ENCODE results near the gene PRELID2. TPM values are rescaled to one million over a fixed set of nuclear protein-coding genes. Genes with fewer than 3 reads are reported as not detected.
A peak's percentile ranks its signal among the peaks of the same experiment; 100 is the strongest.

Gene PRELID2
- 18.3 to 23.0 TPM (median 19.9 TPM) in 3 replicates for total RNA-seq

DNA sequence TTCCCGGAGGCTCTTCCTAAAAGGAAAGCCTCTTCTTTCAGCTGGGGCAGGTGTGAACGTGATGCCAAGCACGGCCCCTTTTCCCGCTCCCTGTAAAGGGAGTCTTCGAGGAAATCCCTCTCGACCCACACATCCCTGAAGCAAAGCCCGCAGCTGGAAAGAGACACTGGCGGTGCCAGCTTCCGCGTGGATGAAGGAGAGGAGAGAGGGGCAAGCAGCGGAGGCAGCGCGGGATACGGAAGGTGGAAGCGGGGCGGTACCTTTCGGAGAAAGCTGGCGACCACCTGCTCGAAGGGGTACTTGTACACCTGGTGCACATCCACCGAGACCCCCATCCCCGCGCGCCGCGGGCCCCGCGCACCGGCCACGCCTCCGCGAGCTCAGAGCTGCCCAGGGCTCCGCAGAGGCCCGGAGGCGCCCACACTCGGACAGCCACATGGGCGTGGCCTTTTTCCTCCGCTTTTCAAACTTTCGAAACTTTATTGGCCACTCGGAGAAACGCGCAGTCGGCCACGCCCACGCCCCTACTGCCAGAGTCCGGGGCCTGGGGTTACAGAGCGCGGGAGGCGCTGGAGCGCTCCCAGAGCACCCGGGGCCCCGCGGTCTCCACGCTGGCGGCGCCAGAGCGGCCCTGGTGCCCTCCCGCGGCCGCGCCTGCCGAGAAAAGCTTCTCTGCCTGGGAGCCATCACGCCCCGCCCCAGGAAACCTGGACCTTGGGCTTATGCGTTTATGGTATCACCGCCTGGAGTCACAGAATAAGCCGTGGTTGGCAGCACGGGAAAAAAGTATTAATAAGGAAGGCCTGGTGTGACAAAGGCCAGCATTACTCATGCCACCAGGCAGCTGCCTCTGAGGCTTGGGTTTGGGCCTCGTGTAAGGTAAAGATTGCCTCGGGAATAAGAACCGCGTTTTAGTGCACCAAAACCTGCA, at the start of gene PRELID2:
Gene PRELID2 (minus strand): TSS at position 426 of the 931 bp plus-strand sequence. CDS start 91 bp downstream, at position 335.
- Mint-ChIP-seq H3K4me3 (peak within 1 kb of the TSS; percentile 72), H3K4me1 (peaks cover 26% of the 10 kb centered on the region), H3K36me3 (no peaks in the 10 kb centered on the region), H3K27me3 (ENCODE audit: low read depth) (no peaks in the 10 kb centered on the region), H3K27ac (peak within 1 kb of the TSS; percentile 66), H3K9me3 (peaks cover 3% of the 10 kb centered on the region)
- DNase-seq (ENCODE audit: low spot score in 2 of 2, unreplicated experiment in 2 of 2): peak; percentile 62 to 83
- TF ChIP-seq, protein P1, sequence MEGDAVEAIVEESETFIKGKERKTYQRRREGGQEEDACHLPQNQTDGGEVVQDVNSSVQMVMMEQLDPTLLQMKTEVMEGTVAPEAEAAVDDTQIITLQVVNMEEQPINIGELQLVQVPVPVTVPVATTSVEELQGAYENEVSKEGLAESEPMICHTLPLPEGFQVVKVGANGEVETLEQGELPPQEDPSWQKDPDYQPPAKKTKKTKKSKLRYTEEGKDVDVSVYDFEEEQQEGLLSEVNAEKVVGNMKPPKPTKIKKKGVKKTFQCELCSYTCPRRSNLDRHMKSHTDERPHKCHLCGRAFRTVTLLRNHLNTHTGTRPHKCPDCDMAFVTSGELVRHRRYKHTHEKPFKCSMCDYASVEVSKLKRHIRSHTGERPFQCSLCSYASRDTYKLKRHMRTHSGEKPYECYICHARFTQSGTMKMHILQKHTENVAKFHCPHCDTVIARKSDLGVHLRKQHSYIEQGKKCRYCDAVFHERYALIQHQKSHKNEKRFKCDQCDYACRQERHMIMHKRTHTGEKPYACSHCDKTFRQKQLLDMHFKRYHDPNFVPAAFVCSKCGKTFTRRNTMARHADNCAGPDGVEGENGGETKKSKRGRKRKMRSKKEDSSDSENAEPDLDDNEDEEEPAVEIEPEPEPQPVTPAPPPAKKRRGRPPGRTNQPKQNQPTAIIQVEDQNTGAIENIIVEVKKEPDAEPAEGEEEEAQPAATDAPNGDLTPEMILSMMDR (IDR thresholded peaks at IDR 0.05; ENCODE audit: unreplicated experiment): no peak

DNA sequence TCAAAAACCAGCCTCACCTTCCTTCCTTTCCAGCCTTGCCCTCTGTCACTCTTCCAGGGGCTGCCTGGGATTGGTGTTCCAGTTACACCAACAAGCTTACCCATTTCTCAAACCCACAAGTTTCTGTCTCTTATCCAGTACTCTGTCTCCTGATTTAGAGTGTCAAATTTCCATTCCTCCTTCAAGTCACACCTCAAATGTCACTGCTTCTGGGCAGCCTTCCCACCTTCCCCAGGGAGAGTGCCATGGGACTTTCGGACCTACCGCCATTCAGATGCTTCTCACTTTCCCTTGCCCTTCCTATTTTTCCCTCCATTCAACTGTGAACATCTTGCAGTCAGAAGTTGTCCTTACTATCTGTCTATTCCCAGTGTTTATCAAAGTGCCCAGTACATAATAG, 39.6 kb upstream of the PRELID2 start:
- TF ChIP-seq, protein P1 (IDR thresholded peaks at IDR 0.05; ENCODE audit: unreplicated experiment): no peak
- H3K4me3 Mint-ChIP-seq: no peak overlapping the region
- peaks cover 12% of the 10 kb centered on the region for H3K9me3 Mint-ChIP-seq
- no peak overlapping the region for H3K27ac Mint-ChIP-seq
- H3K4me1 Mint-ChIP-seq: no peaks in the 10 kb centered on the region
- no peak for DNase-seq (ENCODE audit: low spot score in 2 of 2, unreplicated experiment in 2 of 2)
- H3K27me3 Mint-ChIP-seq (ENCODE audit: low read depth): peaks cover 6% of the 10 kb centered on the region
- no peaks in the 10 kb centered on the region for H3K36me3 Mint-ChIP-seq

DNA sequence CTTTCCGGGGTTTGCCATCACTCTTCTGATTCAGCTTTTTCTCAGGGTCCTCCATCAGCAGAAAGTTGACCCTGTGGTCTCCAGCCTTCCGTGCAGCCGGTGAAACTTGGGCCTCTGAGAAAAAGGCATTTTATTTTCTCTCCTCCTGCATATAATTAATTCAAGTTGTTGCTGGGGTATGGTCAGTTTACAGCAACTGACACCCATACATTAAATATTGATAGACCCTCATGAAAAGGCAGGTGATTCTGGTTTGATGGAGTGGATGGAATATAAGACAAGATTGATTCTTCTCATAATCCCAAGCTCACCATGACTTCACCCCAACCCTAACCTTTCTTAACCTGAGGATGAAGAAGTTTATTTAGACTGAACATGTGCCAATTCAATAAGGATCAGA, 37.8 kb upstream of the PRELID2 start, which contains the start of gene GRXCR2:
Gene GRXCR2 (minus strand): TSS at position 101 of the 400 bp plus-strand sequence. CDS start 46 bp downstream, at position 55.
- Mint-ChIP-seq H3K9me3 (no peaks in the 10 kb centered on the region), H3K4me1 (no peaks in the 10 kb centered on the region), H3K27me3 (ENCODE audit: low read depth) (peaks cover 4% of the 10 kb centered on the region), H3K36me3 (no peaks in the 10 kb centered on the region), H3K27ac (no peak within 1 kb of the TSS), H3K4me3 (no peak within 1 kb of the TSS)
- TF ChIP-seq, protein P1 (IDR thresholded peaks at IDR 0.05; ENCODE audit: unreplicated experiment): no peak
- no peak for DNase-seq (ENCODE audit: low spot score in 2 of 2, unreplicated experiment in 2 of 2)

DNA sequence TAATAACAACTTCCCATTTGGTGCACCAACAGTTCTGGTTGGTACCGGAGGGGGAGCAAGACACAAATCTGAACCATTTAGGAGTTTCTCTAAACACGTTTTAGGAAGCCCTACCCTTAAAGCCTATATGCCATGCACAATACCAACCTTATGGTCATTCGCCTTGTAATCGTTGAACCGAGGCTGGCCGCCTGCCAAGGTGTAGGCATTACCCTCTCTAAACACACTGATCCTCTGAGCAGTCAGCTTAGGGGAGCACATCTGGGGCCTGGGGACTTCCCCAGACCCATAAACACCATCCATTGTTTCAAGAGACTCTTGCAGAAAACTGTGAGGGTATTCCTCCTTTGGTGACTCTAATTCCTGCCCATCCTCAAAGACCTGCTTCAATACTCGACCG, 37.3 kb upstream of the PRELID2 start:
- H3K4me3 Mint-ChIP-seq: no peak overlapping the region
- peaks cover 4% of the 10 kb centered on the region for H3K27me3 Mint-ChIP-seq (ENCODE audit: low read depth)
- H3K36me3 Mint-ChIP-seq: no peaks in the 10 kb centered on the region
- no peaks in the 10 kb centered on the region for H3K4me1 Mint-ChIP-seq
- DNase-seq (ENCODE audit: low spot score in 2 of 2, unreplicated experiment in 2 of 2): no peak
- no peak overlapping the region for H3K27ac Mint-ChIP-seq
- H3K9me3 Mint-ChIP-seq: no peaks in the 10 kb centered on the region
- TF ChIP-seq, protein P1 (IDR thresholded peaks at IDR 0.05; ENCODE audit: unreplicated experiment): no peak

DNA sequence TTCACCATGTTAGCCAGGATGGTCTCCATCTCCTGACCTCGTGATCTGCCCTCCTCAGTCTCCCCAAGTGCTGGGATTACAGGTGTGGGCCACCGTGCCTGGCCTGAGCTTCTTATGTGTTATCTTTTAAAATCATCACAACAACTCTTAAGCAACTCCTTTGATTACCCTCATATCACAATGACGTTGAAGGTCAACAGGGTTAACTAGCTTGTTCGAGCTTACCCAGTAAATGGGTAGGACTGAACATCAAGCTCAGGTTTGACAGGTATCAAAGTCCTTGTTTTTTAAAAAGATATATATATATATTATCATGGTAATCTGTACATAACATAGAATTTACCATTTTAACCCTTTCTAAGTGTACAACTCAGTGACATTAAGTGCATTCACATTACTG, 34.6 kb upstream of the PRELID2 start:
- Mint-ChIP-seq H3K36me3 (no peaks in the 10 kb centered on the region), H3K9me3 (no peaks in the 10 kb centered on the region), H3K27me3 (ENCODE audit: low read depth) (peaks cover 8% of the 10 kb centered on the region), H3K4me3 (no peak overlapping the region), H3K27ac (no peak overlapping the region), H3K4me1 (no peaks in the 10 kb centered on the region)
- TF ChIP-seq, protein P1 (IDR thresholded peaks at IDR 0.05; ENCODE audit: unreplicated experiment): no peak
- DNase-seq (ENCODE audit: low spot score in 2 of 2, unreplicated experiment in 2 of 2): no peak

Measured in mesothelial cell of epicardium (in vitro differentiated cells).